NCI-H345 treated with DMSO at 0.1 percent for 48 hours (cell line): ENCODE measurements around the gene SLC12A3.

Source experiments
- DNase-seq: peaks from one replicate; lab custom pipeline; 2025; ENCODE audit not compliant: unreplicated experiment; lab: John Stamatoyannopoulos, UW

Gene SLC12A3

GRCh38 chr16:56889206-56889605 is 24.2 kb downstream of the SLC12A3 start:
- DNase-seq: no peak

- no peak for DNase-seq
These were observed 26.7 kb downstream of the SLC12A3 start for GRCh38 chr16:56891685-56892084.

- no peak for DNase-seq
These were observed 27.7 kb downstream of the SLC12A3 start for GRCh38 chr16:56892705-56893104.

GRCh38 chr16:56894331-56894917 is 29.4 kb downstream of the SLC12A3 start:
- no peak for DNase-seq

GRCh38 chr16:56895813-56896212 is 30.8 kb downstream of the SLC12A3 start:
- DNase-seq: no peak

GRCh38 chr16:56896244-56896643 is 31.2 kb downstream of the SLC12A3 start:
- no peak for DNase-seq

GRCh38 chr16:56897026-56897799 is 32.2 kb downstream of the SLC12A3 start:
- DNase-seq: no peak

- DNase-seq: no peak
These were observed 33.8 kb downstream of the SLC12A3 start for GRCh38 chr16:56898847-56899246.

- DNase-seq: no peak
These were observed 38.9 kb downstream of the SLC12A3 start for GRCh38 chr16:56903866-56904265.

GRCh38 chr16:56907401-56907800 is 42.4 kb downstream of the SLC12A3 start:
- no peak for DNase-seq

GRCh38 chr16:56909527-56909979 is 44.5 kb downstream of the SLC12A3 start:
- DNase-seq: no peak

GRCh38 chr16:56910112-56910511 is 45.1 kb downstream of the SLC12A3 start:
- no peak for DNase-seq

- DNase-seq: peak; percentile 85
These were observed 45.9 kb downstream of the SLC12A3 start for GRCh38 chr16:56910654-56911539.

- DNase-seq: no peak
These were observed 47.0 kb downstream of the SLC12A3 start for GRCh38 chr16:56911771-56912571.

GRCh38 chr16:56912746-56913708 is 48.0 kb downstream of the SLC12A3 start:
- no peak for DNase-seq

- no peak for DNase-seq
These were observed 49.9 kb downstream of the SLC12A3 start for GRCh38 chr16:56914896-56915295.

- DNase-seq: no peak
These were observed 50.5 kb downstream of the SLC12A3 start for GRCh38 chr16:56915336-56916119.

- DNase-seq: no peak
These were observed 51.8 kb downstream of the SLC12A3 start for GRCh38 chr16:56916571-56917403.
